Gastrocnemius medialis (tissue), 4 donors: ENCODE data around the gene OR4D1. TPM values are rescaled to one million over a fixed set of nuclear protein-coding genes. Genes with fewer than 3 reads are reported as not detected.
"Not testable (repeated sequence)": the region's sequence is repeated elsewhere in the genome, so short reads cannot be mapped to it uniquely, and the experiment has no call there.

Source experiments
- ATAC-seq, 2 donors: fragments of 150-250 bp; one replicate each; pipeline ENCODE4 v1.9.1; 2016
- DNase-seq, 2 donors: peaks; one replicate each; pipeline ENCODE4 v3.0.0-alpha.2; 2019
- H3K27ac ChIP-seq, 4 donors: fragments of 200-600 bp; sonication (generic); 1 replicate in 1 of 4; 2 replicates in 3 of 4; pipeline ENCODE4 v1.5.1; 2016 to 2018; ENCODE audit warnings: mild to moderate bottlenecking in 2 of 4, moderate library complexity in 1 of 4
- H3K27me3 ChIP-seq, 3 donors: fragments of 200-600 bp; sonication (generic) in 2 of 3; 1 replicate in 1 of 3; 2 replicates in 2 of 3; pipeline versions ENCODE4 v1.5.1 to v1.6.0; 2016 to 2019; ENCODE audit warnings: mild to moderate bottlenecking in 1 of 3, moderate library complexity in 1 of 3
- H3K36me3 ChIP-seq, 2 donors: fragments of 200-600 bp; sonication (generic) in 1 of 2; one replicate each; pipeline ENCODE4 v1.5.1; 2017 to 2018
- H3K4me1 ChIP-seq, 2 donors: fragments of 200-600 bp; sonication (generic) in 1 of 2; one replicate each; pipeline ENCODE4 v1.5.1; 2016 to 2017; ENCODE audit warnings: mild to moderate bottlenecking in 2 of 2
- H3K4me3 ChIP-seq, 4 donors: fragments of 200-600 bp; sonication (generic) in 3 of 4; 1 replicate in 1 of 4; 2 replicates in 3 of 4; pipeline ENCODE4 v1.5.1; 2016 to 2019; ENCODE audit warnings: mild to moderate bottlenecking in 2 of 4
- H3K9me3 ChIP-seq, 3 donors: fragments of 200-600 bp; sonication (generic) in 2 of 3; 1 replicate in 1 of 3; 2 replicates in 2 of 3; pipeline ENCODE4 v1.5.1; 2016 to 2019
- CTCF ChIP-seq, 5 experiments: fragments of 450-650 bp in 3 of 5; fragments of 200-600 bp in 2 of 5; sonication (generic) in 2 of 5; IDR thresholded peaks in 4 of 5; conservative IDR thresholded peaks in 1 of 5; 1 replicate in 4 of 5; 2 replicates in 1 of 5; pipeline ENCODE4 v1.5.1; 2016 to 2019; ENCODE audit warnings: antibody characterized with exemption in 5 of 5, mild to moderate bottlenecking in 3 of 5, moderate library complexity in 3 of 5
- POLR2A ChIP-seq, 2 donors: fragments of 450-650 bp; IDR thresholded peaks; one replicate each; pipeline ENCODE4 v1.6.1; 2017; ENCODE audit warnings: antibody characterized with exemption in 2 of 2, mild to moderate bottlenecking in 2 of 2, moderate library complexity in 2 of 2
- in situ Hi-C, 4 donors: fragments of 200-750 bp; cut with MboI; loops; one replicate each; pipeline versions ENCODE4 v1.15.0 to v1.8.0; 2017; ENCODE audit warnings: low sequenced_read_pairs in 4 of 4
- intact Hi-C: fragments of 100-400 bp; cut with DNase I; formaldehyde crosslinking; loops from one replicate; pipeline ENCODE4 v1.15.1; 2023; ENCODE audit warnings: low total_unique reads
- total RNA-seq, 4 donors: library from RNA; depleted of rRNA; stranded (reverse); fragments of >200 nt; gene quantifications; one replicate each; pipeline versions ENCODE4 v1.1.0 to v1.2.3, GENCODE V29; 2016

The OR4D1 gene
- total RNA-seq, 4 donors from 2014 or later = not detected

DNA sequence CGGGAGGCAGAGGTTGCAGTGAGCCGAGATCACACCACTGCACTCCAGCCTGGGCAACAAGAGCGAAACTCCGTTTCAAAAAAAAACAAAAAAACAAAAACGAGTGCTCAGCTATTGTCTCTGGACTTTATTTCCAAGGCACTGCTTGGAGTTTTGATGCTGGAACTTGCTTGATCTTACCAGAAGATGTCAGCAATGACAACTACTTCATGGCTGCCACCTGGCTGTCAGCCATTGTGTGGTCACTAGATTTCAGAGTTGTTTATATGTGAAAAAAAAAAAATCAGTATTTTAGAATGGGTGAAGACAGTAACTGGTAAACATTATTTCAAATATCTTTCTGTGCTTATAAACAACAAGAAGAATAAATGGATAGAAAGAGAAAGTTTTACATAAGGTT, 26.3 kb upstream of the OR4D1 start:
- no peak for TF ChIP-seq POLR2A (IDR thresholded peaks at IDR 0.05)
- no peak for TF ChIP-seq CTCF (IDR thresholded peaks at IDR 0.05 in 4 of 5, conservative IDR thresholded peaks at IDR 0.05 in 1 of 5)
- Histone ChIP-seq H3K4me1 (no peaks in the 10 kb centered on the region), H3K4me3 (no peak overlapping the region), H3K9me3 (no peaks in the 10 kb centered on the region), H3K27me3 (no peaks in the 10 kb centered on the region), H3K36me3 (no peaks in the 10 kb centered on the region), H3K27ac (no peak overlapping the region)
- intact Hi-C loops (no loop called here), in situ Hi-C loops (loop anchor here in 3 of 4 donors (25.0 kb wide), 3 partner anchors 110 to 1010 kb away; partner anchors contain the start of gene SRSF1 (in 1 of the 3))
- ATAC-seq (no peak), DNase-seq (no peak)

DNA sequence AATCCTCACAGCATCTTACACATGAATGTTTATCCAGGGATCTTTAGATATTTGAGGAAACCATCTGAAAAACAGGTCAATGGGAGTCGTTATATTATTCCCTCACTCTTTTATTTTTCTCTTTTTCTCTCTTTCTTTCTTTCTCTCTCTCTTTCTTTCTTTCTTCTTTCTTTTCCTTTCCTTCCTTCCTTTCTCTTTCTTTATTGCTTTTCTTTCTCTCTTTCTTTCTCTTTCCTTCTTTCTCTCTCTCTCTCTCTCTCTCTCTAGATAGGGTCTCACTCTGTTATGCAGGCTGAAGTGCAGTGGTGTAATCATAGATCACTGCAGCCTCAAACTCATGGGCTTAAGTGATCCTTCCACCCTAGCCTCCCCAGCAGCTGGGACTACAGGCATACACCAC, 20.3 kb upstream of the OR4D1 start:
- no peaks in the 10 kb centered on the region for H3K4me1 ChIP-seq
- peaks cover 0 to 4% (median 2%) of the 10 kb centered on the region in 3 donors for H3K27me3 ChIP-seq
- ATAC-seq (no peak), DNase-seq (no peak)
- intact Hi-C loops = no loop called here
- H3K9me3 ChIP-seq = no peaks in the 10 kb centered on the region
- in situ Hi-C loops = no loop called here
- TF ChIP-seq CTCF (IDR thresholded peaks at IDR 0.05 in 4 of 5, conservative IDR thresholded peaks at IDR 0.05 in 1 of 5) = no peak
- no peak for TF ChIP-seq POLR2A (IDR thresholded peaks at IDR 0.05)
- no peak overlapping the region for H3K4me3 ChIP-seq
- H3K36me3 ChIP-seq = no peaks in the 10 kb centered on the region
- no peak overlapping the region for H3K27ac ChIP-seq

- H3K4me1 ChIP-seq, H3K27me3 ChIP-seq, H3K9me3 ChIP-seq, intact Hi-C loops, H3K4me3 ChIP-seq, DNase-seq, ATAC-seq, in situ Hi-C loops, H3K36me3 ChIP-seq, H3K27ac ChIP-seq: not testable (repeated sequence)
These were observed 15.5 kb upstream of the OR4D1 start for GRCh38 chr17:58132697-58133096.

- H3K27me3 ChIP-seq = peaks cover 0 to 8% (median 3%) of the 10 kb centered on the region in 3 donors
- no peak overlapping the region for H3K4me3 ChIP-seq
- no peak for DNase-seq
- H3K4me1 ChIP-seq = no peaks in the 10 kb centered on the region
- H3K9me3 ChIP-seq = no peaks in the 10 kb centered on the region
- ATAC-seq = no peak
- in situ Hi-C loops (no loop called here), intact Hi-C loops (no loop called here)
- no peaks in the 10 kb centered on the region for H3K36me3 ChIP-seq
- no peak overlapping the region for H3K27ac ChIP-seq
- TF ChIP-seq CTCF (IDR thresholded peaks at IDR 0.05 in 4 of 5, conservative IDR thresholded peaks at IDR 0.05 in 1 of 5) (no peak), POLR2A (IDR thresholded peaks at IDR 0.05) (no peak)
These were observed 11.4 kb upstream of the OR4D1 start for GRCh38 chr17:58136669-58137279.

DNA sequence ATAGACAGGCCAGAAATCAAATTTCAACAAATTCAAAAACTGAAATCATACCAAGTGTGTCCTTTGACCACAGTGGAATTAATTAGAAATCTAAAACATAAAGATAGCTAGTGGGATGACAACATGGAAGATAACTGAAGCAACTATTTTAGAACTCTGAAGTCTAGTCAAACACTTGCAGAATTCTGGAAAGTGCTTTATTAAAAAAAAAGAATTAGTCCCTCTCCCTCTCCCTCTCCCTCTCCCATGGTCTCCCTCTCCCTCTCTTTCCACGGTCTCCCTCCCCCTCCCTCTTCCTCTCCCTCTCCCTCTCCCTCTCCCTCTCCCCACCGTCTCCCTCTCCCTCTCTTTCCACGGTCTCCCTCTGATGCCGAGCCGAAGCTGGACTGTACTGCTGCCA, 6.7 kb upstream of the OR4D1 start:
- no peaks in the 10 kb centered on the region for H3K4me1 ChIP-seq
- no peak overlapping the region for H3K27ac ChIP-seq
- in situ Hi-C loops = no loop called here
- ATAC-seq = no peak
- no peaks in the 10 kb centered on the region for H3K36me3 ChIP-seq
- no peak for TF ChIP-seq POLR2A (IDR thresholded peaks at IDR 0.05)
- no peak for TF ChIP-seq CTCF (IDR thresholded peaks at IDR 0.05 in 4 of 5, conservative IDR thresholded peaks at IDR 0.05 in 1 of 5)
- peaks cover 0 to 20% (median 0%) of the 10 kb centered on the region in 3 donors for H3K9me3 ChIP-seq
- intact Hi-C loops = no loop called here
- no peak for DNase-seq
- no peak overlapping the region for H3K4me3 ChIP-seq
- H3K27me3 ChIP-seq = peaks cover 0 to 8% (median 4%) of the 10 kb centered on the region in 3 donors

DNA sequence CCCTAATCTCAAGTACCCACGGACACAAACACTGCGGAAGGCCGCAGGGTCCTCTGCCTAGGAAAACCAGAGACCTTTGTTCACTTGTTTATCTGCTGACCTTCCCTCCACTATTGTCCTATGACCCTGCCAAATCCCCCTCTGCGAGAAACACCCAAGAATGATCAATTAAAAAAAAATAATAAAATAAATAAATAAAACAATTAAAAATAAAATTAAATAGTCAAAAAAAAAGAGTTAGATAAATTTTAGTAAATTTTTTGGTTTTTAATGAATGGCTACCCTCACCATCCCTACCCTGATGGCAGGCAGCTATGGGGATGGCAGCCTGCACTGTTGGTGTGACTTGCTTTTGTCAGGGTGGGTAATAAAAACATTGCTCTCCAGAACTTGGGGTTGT, 4.8 kb upstream of the OR4D1 start:
- H3K27me3 ChIP-seq, intact Hi-C loops, H3K36me3 ChIP-seq, H3K4me3 ChIP-seq, H3K27ac ChIP-seq, H3K4me1 ChIP-seq, ATAC-seq, DNase-seq, in situ Hi-C loops: not testable (repeated sequence)
- peaks cover 0 to 20% (median 0%) of the 10 kb centered on the region in 3 donors for H3K9me3 ChIP-seq
